Mucosa of rectum (tissue), 2 donors: ENCODE measurements around the gene SCG2.

Experiments
- H3K27ac ChIP-seq, 2 donors: one replicate each; pipeline ENCODE4 v1.7.0; 2013; ENCODE audit warnings: inconsistent platforms in 2 of 2, low read depth in 2 of 2, low read length in 2 of 2
- H3K27me3 ChIP-seq, 2 donors: one replicate each; pipeline ENCODE4 v1.7.0; 2013; ENCODE audit warnings: low read length in 2 of 2; ENCODE audit not compliant: control insufficient read depth in 2 of 2, insufficient read depth in 2 of 2
- H3K36me3 ChIP-seq, 2 donors: one replicate each; pipeline ENCODE4 v1.7.0; 2013; ENCODE audit warnings: low read length in 2 of 2; ENCODE audit not compliant: control insufficient read depth in 2 of 2, insufficient read depth in 2 of 2
- H3K4me1 ChIP-seq, 2 donors: one replicate each; pipeline ENCODE4 v1.7.0; 2013; ENCODE audit warnings: low read length in 2 of 2, mild to moderate bottlenecking in 1 of 2; ENCODE audit not compliant: control insufficient read depth in 2 of 2, insufficient read depth in 2 of 2
- H3K4me3 ChIP-seq, 2 donors: one replicate each; pipeline ENCODE4 v1.7.0; 2013; ENCODE audit warnings: low read length in 2 of 2
- H3K9ac ChIP-seq, 2 donors: one replicate each; pipeline ENCODE4 v1.7.0; 2013; ENCODE audit warnings: low read length in 2 of 2, low read depth in 1 of 2, mild to moderate bottlenecking in 1 of 2
- H3K9me3 ChIP-seq, 2 donors: one replicate each; pipeline ENCODE4 v1.7.0; 2013; ENCODE audit warnings: low read length in 2 of 2; ENCODE audit not compliant: control insufficient read depth in 2 of 2
- donor health status: healthy.
- donor health status: Normal muscosa, but diverticular disease.

SCG2 gene

GRCh38 chr2:223612501-223612900, 10.3 kb upstream of the SCG2 start:
- Histone ChIP-seq H3K9ac (peak overlapping the region in 1 of 2 donors; percentile 3), H3K27ac (peak overlapping the region in 1 of 2 donors; percentile 24), H3K27me3 (peaks cover 0 to 10% of the 10 kb centered on the region in 2 donors), H3K36me3 (no peaks in the 10 kb centered on the region), H3K4me1 (no peaks in the 10 kb centered on the region), H3K4me3 (peak overlapping the region in 1 of 2 donors; percentile 46), H3K9me3 (no peaks in the 10 kb centered on the region)

DNA sequence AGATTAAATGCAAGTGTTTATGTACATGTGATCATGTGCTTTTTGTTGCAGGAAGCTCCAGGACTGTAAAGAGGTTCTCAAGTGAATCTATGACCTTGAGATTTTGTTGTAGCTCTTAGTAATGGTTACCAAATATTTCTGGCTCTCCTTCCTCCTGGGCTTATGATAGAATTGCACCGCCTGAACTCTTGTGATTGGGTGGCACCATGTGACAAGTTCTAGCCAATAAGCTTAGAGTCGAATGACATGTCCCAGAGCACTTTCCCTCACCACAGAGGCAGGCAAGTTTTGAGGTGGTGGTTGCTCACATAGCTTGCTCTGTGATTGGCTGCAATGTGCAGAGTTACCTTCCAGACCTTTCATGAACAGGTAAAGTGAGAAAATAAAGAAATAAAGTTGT, 8.9 kb upstream of the SCG2 start:
- Histone ChIP-seq H3K9me3 (no peaks in the 10 kb centered on the region), H3K27ac (no peak overlapping the region), H3K27me3 (peaks cover 0 to 10% of the 10 kb centered on the region in 2 donors), H3K4me1 (no peaks in the 10 kb centered on the region), H3K36me3 (no peaks in the 10 kb centered on the region), H3K4me3 (no peak overlapping the region), H3K9ac (no peak overlapping the region)

DNA sequence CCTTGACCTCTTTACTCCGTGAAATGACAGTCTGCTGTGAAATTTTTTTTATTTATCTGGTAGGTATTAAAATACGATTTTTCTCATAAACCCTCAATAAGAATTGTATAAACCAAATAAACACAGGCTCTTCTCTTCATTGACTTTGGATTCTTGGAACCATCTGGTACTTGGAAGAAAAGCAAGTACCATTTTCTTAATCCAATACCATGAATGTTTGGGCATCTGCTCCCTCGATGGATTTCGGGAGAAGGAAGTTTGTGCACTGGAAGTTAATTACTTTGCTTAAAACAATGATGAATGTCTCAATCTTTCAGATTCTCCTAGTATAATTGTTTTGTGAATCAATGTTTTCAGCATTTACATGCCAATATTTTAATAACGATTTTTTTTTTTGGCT, 5.3 kb upstream of the SCG2 start:
- no peaks in the 10 kb centered on the region for H3K27me3 ChIP-seq
- no peaks in the 10 kb centered on the region for H3K9me3 ChIP-seq
- H3K36me3 ChIP-seq, result no peaks in the 10 kb centered on the region
- H3K4me1 ChIP-seq, result no peaks in the 10 kb centered on the region
- H3K27ac ChIP-seq, result no peak overlapping the region
- no peak overlapping the region for H3K4me3 ChIP-seq
- H3K9ac ChIP-seq, result no peak overlapping the region

GRCh38 chr2:223606946-223607345, 4.8 kb upstream of the SCG2 start:
- no peaks in the 10 kb centered on the region for H3K4me1 ChIP-seq
- no peak overlapping the region for H3K4me3 ChIP-seq
- H3K36me3 ChIP-seq, result no peaks in the 10 kb centered on the region

GRCh38 chr2:223604231-223604630, 2.1 kb upstream of the SCG2 start:
- H3K4me3 ChIP-seq, result no peak overlapping the region

More at GRCh38 chr2:223606946-223607345, 4.8 kb upstream of the SCG2 start:
- Histone ChIP-seq H3K9ac (no peak overlapping the region), H3K9me3 (no peaks in the 10 kb centered on the region), H3K27me3 (no peaks in the 10 kb centered on the region), H3K27ac (no peak overlapping the region)

GRCh38 chr2:223602972-223603371, 811 bp upstream of the SCG2 start:
- no peaks in the 10 kb centered on the region for H3K36me3 ChIP-seq
- H3K4me3 ChIP-seq, result no peak overlapping the region
- H3K9ac ChIP-seq, result no peak overlapping the region
- no peaks in the 10 kb centered on the region for H3K27me3 ChIP-seq
- no peak overlapping the region for H3K27ac ChIP-seq
- no peaks in the 10 kb centered on the region for H3K4me1 ChIP-seq
- H3K9me3 ChIP-seq, result no peaks in the 10 kb centered on the region

More at GRCh38 chr2:223604231-223604630, 2.1 kb upstream of the SCG2 start:
- Histone ChIP-seq H3K27me3 (no peaks in the 10 kb centered on the region), H3K36me3 (no peaks in the 10 kb centered on the region), H3K9me3 (no peaks in the 10 kb centered on the region), H3K4me1 (no peaks in the 10 kb centered on the region), H3K9ac (no peak overlapping the region), H3K27ac (no peak overlapping the region)

GRCh38 chr2:223601018-223601417, 1.1 kb downstream of the SCG2 start:
- no peaks in the 10 kb centered on the region for H3K27me3 ChIP-seq
- no peaks in the 10 kb centered on the region for H3K36me3 ChIP-seq
- H3K27ac ChIP-seq, result no peak overlapping the region
- no peak overlapping the region for H3K4me3 ChIP-seq
- no peaks in the 10 kb centered on the region for H3K4me1 ChIP-seq
- no peak overlapping the region for H3K9ac ChIP-seq
- H3K9me3 ChIP-seq, result no peaks in the 10 kb centered on the region

DNA sequence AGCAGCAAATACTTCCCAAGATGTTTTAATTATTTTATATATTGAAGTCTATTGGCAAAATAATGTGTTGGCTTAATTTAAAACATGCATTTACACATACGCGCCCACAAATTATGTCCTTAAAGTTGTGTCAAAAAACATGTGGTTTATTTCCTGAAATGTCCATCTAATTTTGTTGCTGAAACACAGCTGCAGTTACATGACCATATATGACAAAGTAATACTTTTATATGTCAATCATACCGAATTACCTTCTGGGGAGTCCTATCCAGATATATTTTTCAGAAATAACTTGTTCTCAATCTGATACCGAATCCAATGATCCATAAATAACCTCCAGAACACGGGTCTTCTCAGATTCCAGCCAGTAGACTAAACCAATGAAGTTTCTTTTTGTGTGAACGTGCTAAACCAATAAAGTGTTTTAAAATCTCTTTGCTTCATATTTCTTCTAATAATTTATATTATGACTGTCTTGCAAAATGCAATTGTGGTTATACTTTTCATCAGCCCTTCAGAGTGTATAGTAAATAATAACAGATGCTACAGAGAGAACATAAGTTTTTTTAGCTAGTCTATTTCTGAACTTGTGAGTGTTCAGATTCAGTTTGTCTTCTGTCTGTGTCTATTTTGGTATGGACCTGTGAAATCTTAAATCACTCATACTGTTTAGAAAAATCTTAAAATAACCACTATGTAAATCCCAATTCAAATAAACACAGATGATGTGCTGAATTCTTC, 2.4 kb downstream of the SCG2 start:
- H3K27ac ChIP-seq, result no peak overlapping the region
- H3K4me3 ChIP-seq, result no peak overlapping the region
- no peaks in the 10 kb centered on the region for H3K36me3 ChIP-seq

GRCh38 chr2:223598994-223599639, 3.0 kb downstream of the SCG2 start:
- H3K9me3 ChIP-seq, result no peaks in the 10 kb centered on the region
- H3K27ac ChIP-seq, result no peak overlapping the region
- H3K27me3 ChIP-seq, result no peaks in the 10 kb centered on the region
- H3K4me3 ChIP-seq, result no peak overlapping the region
- no peak overlapping the region for H3K9ac ChIP-seq
- no peaks in the 10 kb centered on the region for H3K4me1 ChIP-seq
- no peaks in the 10 kb centered on the region for H3K36me3 ChIP-seq

More for the DNA sequence above, 2.4 kb downstream of the SCG2 start:
- Histone ChIP-seq H3K4me1 (no peaks in the 10 kb centered on the region), H3K9ac (no peak overlapping the region), H3K27me3 (no peaks in the 10 kb centered on the region), H3K9me3 (no peaks in the 10 kb centered on the region)

DNA sequence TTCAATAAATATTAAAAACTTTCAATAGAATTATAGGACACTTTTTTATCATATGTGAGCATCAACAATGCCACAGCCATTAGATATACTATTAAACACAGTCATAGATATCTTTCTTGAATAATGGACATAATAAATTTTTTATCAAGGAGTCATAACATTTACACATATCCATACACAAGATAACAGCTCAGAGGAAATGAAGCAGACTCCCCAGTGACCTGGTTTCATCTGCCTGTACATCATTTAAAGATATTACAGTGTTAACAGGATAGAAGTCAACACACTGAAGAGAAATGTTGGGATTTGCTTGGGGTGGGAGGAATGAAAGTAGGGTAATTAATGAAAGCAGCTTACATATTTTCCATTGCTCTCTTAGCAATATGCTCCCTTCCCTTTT, 5.1 kb downstream of the SCG2 start:
- no peak overlapping the region for H3K4me3 ChIP-seq
- no peaks in the 10 kb centered on the region for H3K9me3 ChIP-seq
- no peaks in the 10 kb centered on the region for H3K36me3 ChIP-seq
- no peak overlapping the region for H3K27ac ChIP-seq
- H3K4me1 ChIP-seq, result no peaks in the 10 kb centered on the region
- H3K9ac ChIP-seq, result no peak overlapping the region
- no peaks in the 10 kb centered on the region for H3K27me3 ChIP-seq
